Stomach (tissue), 19 donors: ENCODE results near the gene IFT57. TPM values are rescaled to one million over a fixed set of nuclear protein-coding genes. Genes with fewer than 3 reads are reported as not detected.
"Not testable (repeated sequence)": the region's sequence is repeated elsewhere in the genome, so short reads cannot be mapped to it uniquely, and the experiment has no call there.

Source experiments
- DNase-seq, 2 donors: peaks; one replicate each; pipeline versions ENCODE4 v3.0.0 to v3.0.0-alpha.2; 2013 to 2019
- H3K27ac ChIP-seq, 5 donors: fragments of 200-600 bp in 4 of 5; sonication (generic) in 4 of 5; one replicate each; pipeline ENCODE4 v1.5.1; 2013 to 2019; ENCODE audit warnings: mild to moderate bottlenecking in 1 of 5, moderate library complexity in 1 of 5
- H3K27me3 ChIP-seq, 3 donors: fragments of 200-600 bp; sonication (generic); one replicate each; pipeline ENCODE4 v1.5.1; 2017 to 2019; ENCODE audit warnings: mixed run types in 1 of 3
- H3K36me3 ChIP-seq, 4 donors: fragments of 200-600 bp; sonication (generic); 1 replicate in 3 of 4; 2 replicates in 1 of 4; pipeline ENCODE4 v1.5.1; 2016 to 2019
- H3K4me1 ChIP-seq, 4 donors: fragments of 200-600 bp; sonication (generic); one replicate each; pipeline ENCODE4 v1.5.1; 2016 to 2019
- H3K4me3 ChIP-seq, 4 donors: fragments of 200-600 bp; sonication (generic) in 3 of 4; one replicate each; pipeline ENCODE4 v1.5.1; 2016 to 2019; ENCODE audit warnings: mild to moderate bottlenecking in 1 of 4
- H3K9me3 ChIP-seq, 4 donors: fragments of 200-600 bp; sonication (generic); one replicate each; pipeline ENCODE4 v1.5.1; 2016 to 2019
- CTCF ChIP-seq, 7 experiments: fragments of 450-650 bp in 4 of 7; fragments of 200-600 bp in 3 of 7; sonication (generic) in 3 of 7; IDR thresholded peaks; one replicate each; pipeline ENCODE4 v1.5.1; 2016 to 2019; ENCODE audit warnings: antibody characterized with exemption in 7 of 7, control low read depth in 2 of 7, mild to moderate bottlenecking in 1 of 7
- EP300 ChIP-seq: sonication (generic); formaldehyde crosslinking; IDR thresholded peaks from one replicate; pipeline ENCODE4 v1.6.1; 2017; ENCODE audit warnings: antibody characterized with exemption
- POLR2A ChIP-seq, 4 donors: fragments of 450-650 bp; IDR thresholded peaks; one replicate each; pipeline ENCODE4 v1.6.1; 2016; ENCODE audit warnings: antibody characterized with exemption in 4 of 4, control low read depth in 2 of 4, mild to moderate bottlenecking in 1 of 4, moderate library complexity in 1 of 4
- POLR2AphosphoS5 ChIP-seq, 3 donors: sonication (generic); formaldehyde crosslinking; IDR thresholded peaks; one replicate each; pipeline ENCODE4 v1.6.1; 2016; ENCODE audit warnings: antibody characterized with exemption in 3 of 3
- WGBS, 5 donors: extraction: QIAGEN DNeasy Blood & Tissue Kit in 3 of 5; methylation state at CpG; one replicate each; pipeline versions ENCODE4 v1.1.5 to v1.1.7; 2013 to 2018; 5-methylcytosine and 5-hydroxymethylcytosine counted together
- intact Hi-C: fragments of 100-400 bp; cut with DNase I; formaldehyde crosslinking; loops from one replicate; pipeline ENCODE4 v1.15.1; 2023; ENCODE audit warnings: low total_unique reads
- long read RNA-seq, 10 donors: transcript quantifications; one replicate each; lab custom pipeline, GENCODE V29; 2026
- polyA plus RNA-seq, 3 donors: library from polyadenylated mRNA; stranded (reverse); fragments of 200-250 nt; gene quantifications; one replicate each; pipeline ENCODE4 v1.2.3, GENCODE V29; 2013
- total RNA-seq, 5 donors: library from RNA; depleted of rRNA; stranded (reverse); fragments of >200 nt; gene quantifications; one replicate each; pipeline versions ENCODE4 v1.1.0 to v1.2.3, GENCODE V29; 2014 to 2016
- donor health status: healthy with polysubstance abuse.
- donor health status: Bipolar disorder and iron deficiency.
- donor health status: healthy.

The IFT57 gene, protein sequence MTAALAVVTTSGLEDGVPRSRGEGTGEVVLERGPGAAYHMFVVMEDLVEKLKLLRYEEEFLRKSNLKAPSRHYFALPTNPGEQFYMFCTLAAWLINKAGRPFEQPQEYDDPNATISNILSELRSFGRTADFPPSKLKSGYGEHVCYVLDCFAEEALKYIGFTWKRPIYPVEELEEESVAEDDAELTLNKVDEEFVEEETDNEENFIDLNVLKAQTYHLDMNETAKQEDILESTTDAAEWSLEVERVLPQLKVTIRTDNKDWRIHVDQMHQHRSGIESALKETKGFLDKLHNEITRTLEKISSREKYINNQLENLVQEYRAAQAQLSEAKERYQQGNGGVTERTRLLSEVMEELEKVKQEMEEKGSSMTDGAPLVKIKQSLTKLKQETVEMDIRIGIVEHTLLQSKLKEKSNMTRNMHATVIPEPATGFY
- total RNA-seq (100 to 1,000 TPM in 2 of 5 donors, 10 to 100 TPM in 3; 34.9 to 118 (median 38.5) TPM), polyA plus RNA-seq (10 to 100 TPM; 15.6 to 32.4 (median 29.5) TPM)
- long read RNA-seq, donor 1, partial matches to known transcripts: 0 of 5 reads
- long read RNA-seq, donor 1, other reads (novel, unspliced or antisense): 0 of 5 reads
- long read RNA-seq, donor 2, transcript IFT57-201 (11 exons, 3,203 nt): major isoform, 7 of 8 reads
- long read RNA-seq, donor 2, partial matches to known transcripts: 0 of 8 reads
- long read RNA-seq, donor 2, other reads (novel, unspliced or antisense): 0 of 8 reads
- long read RNA-seq, donor 3, partial matches to known transcripts: 0 of 4 reads
- long read RNA-seq, donor 3, other reads (novel, unspliced or antisense): 0 of 4 reads
- long read RNA-seq, donor 4, partial matches to known transcripts: 0 of 2 reads
- long read RNA-seq, donor 4, other reads (novel, unspliced or antisense): 0 of 2 reads
- long read RNA-seq, donor 5, transcript IFT57-201 (11 exons, 3,203 nt): major isoform, 8 of 10 reads
- long read RNA-seq, donor 5, partial matches to known transcripts: 0 of 10 reads
- long read RNA-seq, donor 5, other reads (novel, unspliced or antisense): 0 of 10 reads
- long read RNA-seq, donor 6: 0 reads
- long read RNA-seq, donor 7, partial matches to known transcripts: 5 of 12 reads
- long read RNA-seq, donor 7, other reads (novel, unspliced or antisense): 0 of 12 reads
- long read RNA-seq, donor 8, transcript IFT57-201 (11 exons, 3,203 nt): major isoform, 5 of 8 reads
- long read RNA-seq, donor 8, partial matches to known transcripts: 0 of 8 reads
- long read RNA-seq, donor 8, other reads (novel, unspliced or antisense): 0 of 8 reads
- long read RNA-seq, donor 9, partial matches to known transcripts: 6 of 11 reads
- long read RNA-seq, donor 9, other reads (novel, unspliced or antisense): 0 of 11 reads
- long read RNA-seq, donor 10, transcript IFT57-201 (11 exons, 3,203 nt): major isoform, 7 of 7 reads
- long read RNA-seq, donor 10, partial matches to known transcripts: 0 of 7 reads
- long read RNA-seq, donor 10, other reads (novel, unspliced or antisense): 0 of 7 reads

DNA sequence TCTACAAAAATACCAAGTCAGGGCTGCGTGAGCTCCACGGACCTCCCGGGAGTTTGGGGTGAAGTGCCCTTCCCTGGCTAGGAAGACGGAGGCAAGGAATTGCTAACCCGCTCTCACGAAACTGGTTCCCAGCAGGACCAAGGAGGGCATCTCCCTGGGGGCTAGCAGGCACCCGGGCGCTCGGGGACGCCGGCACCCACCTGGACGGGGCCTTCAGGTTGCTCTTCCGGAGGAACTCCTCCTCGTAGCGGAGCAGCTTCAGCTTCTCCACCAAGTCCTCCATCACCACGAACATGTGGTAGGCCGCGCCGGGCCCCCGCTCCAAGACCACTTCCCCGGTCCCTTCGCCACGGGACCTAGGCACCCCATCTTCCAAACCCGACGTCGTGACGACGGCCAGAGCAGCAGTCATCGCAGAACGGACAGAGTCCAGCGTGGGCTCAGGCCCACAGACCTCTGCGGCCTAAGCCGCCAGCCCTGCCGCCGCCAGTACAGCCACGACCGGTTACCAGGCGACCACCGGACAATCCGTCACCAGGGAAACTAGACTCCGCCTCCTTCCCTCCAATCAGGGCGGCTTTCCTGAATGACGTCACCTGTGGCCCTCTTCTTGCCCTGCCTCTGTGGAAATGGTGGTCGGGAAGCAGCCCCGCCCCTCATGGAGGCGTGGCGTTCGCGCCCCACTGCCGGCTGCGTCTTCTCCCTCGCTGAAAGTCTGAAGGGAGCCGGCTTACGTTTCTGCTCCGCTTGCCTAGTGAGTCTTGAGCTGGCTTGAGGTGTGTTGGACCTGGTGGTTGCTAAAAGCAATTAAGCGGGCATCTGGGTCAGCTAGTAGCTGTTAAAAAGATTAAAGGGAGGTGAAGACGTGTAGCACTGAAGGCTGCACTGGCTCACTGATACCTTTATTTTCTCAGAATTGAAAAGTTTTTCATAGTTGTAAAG, at the start of gene IFT57:
IFT57 (minus strand) TSS at position 514 of the 942 bp plus-strand sequence; CDS start at position 412, 102 bp downstream.
- TF ChIP-seq POLR2A (IDR thresholded peaks at IDR 0.05): peak in 2 of 4 donors; percentile 14 to 54
- peak; percentile 65 to 86 (median 86) for TF ChIP-seq POLR2AphosphoS5 (IDR thresholded peaks at IDR 0.05)
- no peak for TF ChIP-seq CTCF (IDR thresholded peaks at IDR 0.05)
- 0 to 1% (median 1%) methylated on average over 35 to 57 of the region's 57 CpGs for WGBS, 5 donors
- intact Hi-C loops: no loop called here

DNA sequence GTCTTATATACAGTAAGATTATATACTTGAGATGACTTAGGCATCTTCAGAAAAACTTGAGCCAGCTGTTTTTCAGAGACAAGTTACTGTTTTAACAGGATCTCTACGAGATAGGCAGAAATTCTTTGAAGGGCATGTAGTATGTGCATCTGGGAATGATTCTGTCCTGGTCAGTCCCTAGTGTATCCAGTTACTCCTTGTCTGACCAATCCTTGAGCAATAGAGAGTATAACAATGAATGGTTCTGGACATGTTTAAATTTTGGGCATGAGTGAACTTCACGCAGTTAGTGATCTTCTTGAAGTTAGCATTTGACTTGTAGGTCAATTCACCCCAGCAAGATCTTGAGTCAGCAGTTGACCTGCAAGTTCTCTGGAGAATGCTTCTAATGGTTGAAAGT, 49.4 kb upstream of the IFT57 start:
- Histone ChIP-seq H3K4me3 (no peak overlapping the region), H3K9me3 (no peaks in the 10 kb centered on the region), H3K36me3 (no peaks in the 10 kb centered on the region), H3K27ac (no peak overlapping the region), H3K4me1 (no peaks in the 10 kb centered on the region), H3K27me3 (no peaks in the 10 kb centered on the region)
- no peak for DNase-seq
- TF ChIP-seq POLR2A (IDR thresholded peaks at IDR 0.05) (no peak), POLR2AphosphoS5 (IDR thresholded peaks at IDR 0.05) (no peak), EP300 (no peak), CTCF (IDR thresholded peaks at IDR 0.05) (no peak)
- intact Hi-C loops: no loop called here
- 39 to 91% (median 53%) methylated on average over 2 of the region's 2 CpGs for WGBS, 5 donors

More for the DNA sequence above, at the start of gene IFT57:
- H3K27me3 ChIP-seq: no peaks in the 10 kb centered on the region
- H3K4me1 ChIP-seq: peaks cover 0 to 53% (median 23%) of the 10 kb centered on the region in 4 donors
- H3K9me3 ChIP-seq: no peaks in the 10 kb centered on the region
- peak within 1 kb of the TSS; percentile 66 to 79 (median 78) for H3K4me3 ChIP-seq
- peak within 1 kb of the TSS; percentile 78 to 86 (median 84) for H3K27ac ChIP-seq
- DNase-seq: peak; percentile 96 to 100
- H3K36me3 ChIP-seq: peaks cover 0 to 9% (median 0%) of the 10 kb centered on the region in 4 donors

- 94 to 98% (median 98%) methylated on average over 3 of the region's 3 CpGs for WGBS, 5 donors
- H3K4me1 ChIP-seq, DNase-seq, intact Hi-C loops, H3K27ac ChIP-seq, H3K9me3 ChIP-seq, H3K36me3 ChIP-seq, H3K27me3 ChIP-seq, H3K4me3 ChIP-seq: not testable (repeated sequence)
These were observed 46.0 kb upstream of the IFT57 start for GRCh38 chr3:108268235-108268634.

- H3K27me3 ChIP-seq, DNase-seq, H3K4me1 ChIP-seq, H3K36me3 ChIP-seq, intact Hi-C loops, H3K4me3 ChIP-seq, H3K27ac ChIP-seq, H3K9me3 ChIP-seq: not testable (repeated sequence)
- WGBS, 5 donors: 64 to 74% (median 70%) methylated on average over 4 to 5 of the region's 5 CpGs
These were observed 42.5 kb upstream of the IFT57 start for GRCh38 chr3:108264534-108265298.
